CD4-positive, alpha-beta T cell treated with Interleukin-15 for 1 hour (primary cell): ENCODE results near the gene BCL2A1.
"Not testable (repeated sequence)": the region's sequence is repeated elsewhere in the genome, so short reads cannot be mapped to it uniquely, and the experiment has no call there.

ENCODE experiments used
- DNase-seq: peaks from one replicate; pipeline ENCODE4 v3.0.0-alpha.2; 2020

BCL2A1 gene

GRCh38 chr15:79919749-79920511, 51.1 kb downstream of the BCL2A1 start:
- no peak for DNase-seq

- no peak for DNase-seq
Measured at GRCh38 chr15:79919090-79919748, 51.8 kb downstream of the BCL2A1 start.

GRCh38 chr15:79918278-79918677, 52.7 kb downstream of the BCL2A1 start:
- no peak for DNase-seq

GRCh38 chr15:79916502-79917132, 54.4 kb downstream of the BCL2A1 start:
- DNase-seq, result no peak

- DNase-seq, result not testable (repeated sequence)
Measured at GRCh38 chr15:79915776-79916501, 55.1 kb downstream of the BCL2A1 start.

- DNase-seq, result no peak
Measured at GRCh38 chr15:79914728-79915127, 56.3 kb downstream of the BCL2A1 start.
